Measurements from ENCODE around the gene ADAMTS9.

Gene ADAMTS9

GRCh38 chr3:64685800-64686445, 1.9 kb downstream of the ADAMTS9 start:
- DNase-seq, result no peak

GRCh38 chr3:64685331-64685799, 2.4 kb downstream of the ADAMTS9 start:
- no peak for DNase-seq

GRCh38 chr3:64684715-64685261, 3.0 kb downstream of the ADAMTS9 start:
- DNase-seq, result no peak

DNA sequence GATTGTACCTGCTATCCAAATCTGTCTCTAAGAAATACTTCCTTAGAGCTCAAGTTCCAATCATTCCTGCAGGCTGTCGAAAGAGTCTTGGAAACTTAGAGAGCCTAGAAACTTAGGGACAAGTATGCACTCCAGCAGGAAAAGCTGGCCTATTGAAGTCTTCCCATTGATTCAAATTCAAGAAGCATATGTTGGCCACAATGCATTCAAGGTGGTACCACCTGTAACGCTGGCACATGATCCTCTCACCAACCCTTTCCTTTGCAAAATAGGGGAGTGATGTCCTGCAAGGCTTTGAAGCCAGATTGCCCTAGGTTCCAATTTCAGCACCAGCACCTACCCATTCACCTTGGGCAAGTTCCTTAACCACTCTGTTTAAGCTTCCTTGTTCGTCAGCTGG, 6.0 kb downstream of the ADAMTS9 start:
- DNase-seq, result no peak

DNA sequence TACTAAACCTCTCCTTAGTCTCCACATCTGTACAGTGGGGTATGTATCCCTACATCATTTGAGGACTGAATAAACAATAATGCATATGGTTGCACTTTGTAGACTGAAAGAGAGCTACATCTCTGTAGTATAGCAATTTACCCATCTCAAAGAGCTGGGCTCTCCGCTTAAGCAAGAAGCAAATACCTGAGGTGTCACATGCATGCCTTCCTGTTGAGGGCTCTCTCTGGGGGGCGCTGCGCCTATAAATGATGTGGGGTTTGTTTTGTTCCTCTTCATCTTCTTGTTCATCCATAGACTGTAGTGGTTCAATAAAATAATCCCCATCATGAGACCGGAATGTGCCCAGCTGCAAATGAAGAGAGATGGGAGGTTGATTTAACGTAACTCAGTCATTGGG, 6.8 kb downstream of the ADAMTS9 start:
- DNase-seq, result no peak

DNA sequence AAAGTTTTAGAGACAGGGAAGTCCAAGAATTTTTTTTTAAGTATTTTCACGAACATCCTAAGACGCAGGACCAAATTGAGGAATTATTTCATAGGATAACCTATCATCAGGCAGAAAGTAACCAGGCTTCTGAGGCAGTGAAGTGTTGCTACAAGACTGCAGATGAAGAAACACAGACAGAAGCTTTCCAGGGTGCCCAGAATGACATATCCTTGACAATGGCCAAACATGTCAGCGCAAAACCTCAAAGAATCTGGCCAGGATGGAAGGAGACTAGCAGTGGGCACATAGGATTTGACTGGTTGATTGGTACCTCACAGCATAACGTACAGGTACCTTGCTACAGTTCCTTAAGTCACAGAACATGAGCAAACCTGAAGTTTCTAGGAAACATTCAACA, 7.5 kb downstream of the ADAMTS9 start:
- DNase-seq, result no peak

DNA sequence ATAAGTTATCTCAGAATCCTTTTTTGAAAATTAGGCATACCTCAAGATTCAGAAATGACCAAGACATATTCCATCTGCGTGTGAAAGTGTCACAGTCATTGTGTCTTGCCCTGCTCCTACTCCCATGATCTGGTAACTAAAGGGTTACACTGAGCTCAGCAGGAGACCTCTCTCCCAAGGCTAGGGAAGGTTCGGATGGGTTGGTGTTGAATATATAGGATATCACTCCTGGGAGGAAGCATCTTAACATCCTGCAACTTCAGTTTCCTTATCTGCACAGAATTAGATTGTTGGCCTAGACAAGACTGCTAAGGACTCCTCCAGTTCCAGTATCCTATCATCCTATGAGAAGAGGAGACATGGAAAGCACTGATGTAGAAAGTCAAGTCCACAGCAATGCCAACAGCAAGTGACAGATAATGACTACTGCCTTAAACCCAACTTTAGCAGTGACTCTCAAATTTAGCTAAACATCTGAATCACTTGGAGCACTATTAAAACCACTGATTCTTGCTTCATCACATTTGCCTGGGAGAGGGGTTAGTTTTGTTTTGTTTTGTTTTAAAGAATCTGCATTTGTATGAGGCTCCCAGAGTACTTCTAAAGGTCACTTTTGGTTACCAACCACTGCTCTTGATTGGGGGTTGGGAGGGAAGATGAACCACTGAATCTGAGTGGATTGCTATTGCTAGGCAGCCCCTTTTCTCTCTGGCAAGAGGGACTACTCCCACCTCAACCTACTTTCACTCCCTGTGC, 9.7 kb downstream of the ADAMTS9 start:
- no peak for DNase-seq

DNA sequence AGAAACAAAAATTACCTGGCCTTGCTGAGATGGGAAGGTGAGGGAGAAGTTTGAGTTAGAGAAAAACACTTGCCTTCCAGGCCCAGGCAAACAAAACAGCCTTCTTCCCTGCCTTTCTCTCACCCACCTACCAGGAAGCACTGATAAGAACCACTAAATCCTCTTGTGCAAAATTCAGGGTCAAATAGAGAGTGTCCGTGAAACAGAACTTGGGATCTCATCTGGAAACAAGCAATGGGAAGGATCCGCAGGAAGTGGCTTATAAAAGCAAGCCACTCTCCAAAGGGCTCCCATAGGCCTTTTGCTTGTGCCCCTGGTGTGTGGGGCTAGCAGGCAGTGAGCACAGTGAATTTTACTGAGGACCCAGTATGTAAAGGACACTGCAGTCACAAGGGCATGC, 11.0 kb downstream of the ADAMTS9 start:
- DNase-seq, result no peak

DNA sequence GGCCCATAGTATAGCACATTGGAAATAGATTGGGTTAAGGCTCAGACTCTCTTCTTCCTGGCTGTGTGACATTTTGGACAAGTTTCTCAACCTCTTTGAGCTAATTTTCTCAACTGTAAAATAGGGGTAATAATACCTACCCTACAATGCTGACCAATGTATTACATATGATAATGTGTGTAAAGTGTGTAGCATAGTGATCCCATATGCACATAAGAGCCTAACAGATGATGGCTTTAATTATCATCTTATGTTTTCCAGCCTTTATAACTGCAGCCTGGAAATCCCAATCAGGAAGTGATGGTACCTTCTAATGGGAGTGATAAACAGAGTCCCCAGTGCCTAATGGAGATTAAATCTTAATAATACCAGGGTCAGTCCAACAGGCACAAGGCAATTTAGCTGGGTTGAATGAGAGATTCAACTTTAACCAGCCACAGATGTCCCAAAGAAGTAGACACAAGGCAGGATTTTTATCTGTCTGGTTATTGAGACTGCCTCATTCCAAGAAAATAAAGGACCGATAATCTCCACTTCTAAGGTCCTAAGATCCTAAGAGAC, 12.0 kb downstream of the ADAMTS9 start:
- no peak for DNase-seq

DNA sequence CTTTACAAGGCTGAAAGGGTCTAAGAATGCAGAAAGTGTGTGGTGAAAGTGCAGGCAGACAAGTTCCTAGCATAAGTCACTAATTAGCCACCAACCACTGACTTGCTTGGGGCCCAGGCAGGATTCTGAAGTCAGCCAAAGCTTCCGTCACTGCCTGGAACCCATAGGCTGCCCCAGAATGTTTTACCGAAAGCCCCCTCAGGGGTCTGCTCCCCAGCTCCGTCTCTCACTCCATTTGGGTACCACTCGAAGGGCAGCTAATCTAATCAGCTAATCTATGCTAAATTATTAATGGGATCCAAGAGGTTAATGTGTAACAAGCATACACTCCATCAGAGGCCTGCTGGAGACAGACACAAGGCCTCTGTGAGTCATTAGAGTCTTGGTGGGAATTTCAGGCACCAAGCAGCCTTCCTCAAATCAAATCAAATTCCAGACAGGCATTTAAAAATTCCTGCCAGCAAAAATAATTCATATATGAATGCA, 13.2 kb downstream of the ADAMTS9 start:
- no peak for DNase-seq

GRCh38 chr3:64673159-64673715, 14.6 kb downstream of the ADAMTS9 start:
- no peak for DNase-seq

DNA sequence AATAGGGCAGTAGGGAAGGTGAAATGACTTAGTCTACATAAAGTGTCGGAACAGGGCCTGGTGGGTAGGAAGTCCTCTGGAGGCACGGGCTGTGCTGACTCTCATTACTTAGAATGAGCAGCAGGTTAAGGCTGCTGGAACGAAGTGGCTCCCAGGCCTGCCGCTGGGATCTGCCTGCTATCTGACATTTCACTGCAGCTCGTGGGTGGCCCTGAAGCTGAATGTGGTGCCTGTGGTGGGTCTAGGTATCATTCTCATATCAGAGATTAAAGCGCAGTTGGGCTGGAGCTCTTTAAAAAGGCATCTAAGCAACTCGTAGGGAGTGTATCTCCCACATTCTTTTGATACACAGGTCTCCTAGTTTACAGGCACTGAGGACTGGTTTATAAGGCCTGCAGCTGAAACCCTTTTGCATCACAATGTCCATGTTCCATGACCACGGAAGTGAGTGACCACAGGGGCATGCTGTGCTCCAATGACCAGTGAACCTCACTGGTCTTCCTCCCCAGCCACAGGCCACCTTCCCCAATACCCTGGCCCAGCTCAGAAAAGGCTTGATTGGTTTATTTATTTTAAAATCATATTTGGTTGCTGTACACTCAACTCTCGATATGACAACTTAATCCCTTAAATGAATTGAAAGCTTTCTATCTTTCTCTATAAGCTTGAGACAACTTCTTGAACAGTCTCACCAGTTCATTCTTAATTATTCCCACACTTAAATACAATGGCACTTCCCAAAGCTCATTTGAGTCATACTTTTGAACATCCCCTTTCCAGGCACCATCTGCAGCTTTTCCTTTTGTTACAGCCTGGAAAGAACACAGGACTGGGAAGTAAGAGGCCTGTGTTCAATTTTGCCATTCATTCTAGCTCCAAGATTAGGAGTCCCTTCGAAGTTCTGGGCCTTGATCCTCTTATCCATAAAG, 19.0 kb downstream of the ADAMTS9 start:
- DNase-seq, result no peak

GRCh38 chr3:64667887-64668581, 19.8 kb downstream of the ADAMTS9 start:
- no peak for DNase-seq

GRCh38 chr3:64667138-64667537, 20.7 kb downstream of the ADAMTS9 start:
- no peak for DNase-seq

DNA sequence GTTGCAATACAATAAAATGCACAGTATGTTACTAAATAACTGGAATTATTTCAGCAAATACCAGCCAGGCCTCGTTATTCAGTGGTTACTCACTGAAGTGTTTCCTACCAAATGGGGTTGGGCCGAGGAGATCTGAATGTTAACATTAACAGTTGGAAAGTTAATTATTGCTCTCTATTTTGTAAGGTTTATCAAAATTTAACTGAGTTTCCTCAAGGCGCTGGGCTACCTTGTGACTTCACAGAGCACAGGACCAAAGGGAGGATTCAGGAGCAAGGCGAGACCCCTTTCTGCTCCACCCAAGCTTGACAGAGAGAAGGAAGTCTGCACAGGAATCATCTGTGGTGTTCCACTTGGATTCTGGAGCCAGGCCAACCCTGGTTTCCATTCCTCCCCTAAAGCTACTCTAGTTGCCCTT, 21.6 kb downstream of the ADAMTS9 start:
- DNase-seq, result no peak

GRCh38 chr3:64664397-64664796, 23.4 kb downstream of the ADAMTS9 start:
- no peak for DNase-seq

DNA sequence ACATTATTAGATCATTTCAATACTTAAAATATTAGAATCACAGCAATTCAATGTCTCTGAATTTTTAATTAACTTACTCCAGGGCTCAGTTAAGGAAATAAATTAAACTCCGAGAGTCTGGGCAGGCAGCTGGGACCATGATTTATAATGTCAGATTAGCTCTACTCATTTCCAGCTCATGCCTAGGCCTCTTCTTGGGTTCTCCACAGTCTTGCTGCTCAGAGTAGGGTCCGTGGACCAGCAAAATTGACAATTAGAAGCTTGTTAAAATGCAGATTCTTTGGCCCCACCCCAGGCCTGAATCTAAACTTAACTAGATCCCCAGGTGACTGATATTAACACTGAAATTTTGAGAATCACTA, 28.2 kb downstream of the ADAMTS9 start:
- DNase-seq, result no peak

DNA sequence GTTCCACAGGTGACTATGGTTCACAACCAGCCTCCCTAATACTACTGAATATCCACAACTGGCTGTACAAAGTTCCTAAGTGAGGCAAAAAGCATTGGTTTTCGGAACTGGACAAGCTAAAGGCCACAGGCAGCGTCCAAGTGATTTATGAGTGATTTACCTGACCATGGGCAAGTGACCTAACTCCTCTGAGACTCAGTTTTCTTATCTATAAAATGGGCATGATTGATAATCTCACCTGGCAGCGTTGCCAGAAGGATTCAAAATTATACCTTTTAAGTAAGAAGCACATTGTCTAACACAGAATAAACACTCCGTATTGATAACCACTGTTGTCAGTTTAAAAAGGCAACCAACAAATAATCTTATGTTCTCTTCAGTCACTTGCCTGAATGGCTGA, 29.8 kb downstream of the ADAMTS9 start:
- no peak for DNase-seq

DNA sequence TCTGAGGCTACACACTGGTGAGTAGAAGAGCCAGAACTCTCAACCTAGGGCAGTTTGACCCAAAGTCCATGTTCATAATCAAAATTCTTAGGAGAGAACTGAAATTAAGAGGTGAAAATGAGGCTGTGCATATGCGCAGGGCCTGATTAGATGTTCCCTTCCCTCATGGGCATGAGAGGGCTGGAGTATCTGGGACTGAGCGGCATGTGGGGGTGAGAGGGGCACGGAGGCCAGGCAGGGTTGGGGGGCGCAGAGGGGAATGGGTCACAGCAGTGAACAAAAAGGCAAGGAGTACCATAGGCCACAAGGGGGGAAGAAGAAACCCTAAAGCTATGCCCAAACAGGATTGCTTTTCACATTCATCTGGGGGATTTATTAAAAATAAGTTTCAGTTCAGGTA, 31.3 kb downstream of the ADAMTS9 start:
- DNase-seq, result no peak

- no peak for DNase-seq
These were observed 32.6 kb downstream of the ADAMTS9 start for GRCh38 chr3:64655160-64655559.

DNA sequence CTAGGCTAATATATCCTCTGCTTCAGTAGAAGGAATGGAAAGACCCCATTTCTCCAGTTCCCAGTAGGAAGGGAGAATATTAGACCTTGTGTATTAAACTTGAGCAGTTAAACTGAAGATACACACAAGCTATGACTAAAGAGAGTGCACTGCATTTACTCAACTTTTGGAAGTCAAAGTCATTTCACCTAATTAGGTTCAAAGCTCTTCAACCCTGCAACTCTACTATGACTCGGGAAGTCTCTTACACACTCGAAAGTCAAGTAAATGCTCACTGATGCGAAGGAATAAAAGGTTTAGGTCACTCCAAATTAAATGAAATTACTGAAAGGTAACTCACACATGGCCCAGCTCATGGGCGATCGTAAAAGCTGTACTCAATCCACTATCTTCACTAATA, 33.8 kb downstream of the ADAMTS9 start:
- DNase-seq, result no peak

GRCh38 chr3:64653101-64653500, 34.7 kb downstream of the ADAMTS9 start:
- no peak for DNase-seq

Measured in activated CD8-positive, alpha-beta memory T cell treated with anti-CD3 and anti-CD28 coated beads for 24 hours (primary cell).